Keratinocyte (primary cell): ENCODE measurements around the gene NRP2. TPM values are rescaled to one million over a fixed set of nuclear protein-coding genes. Genes with fewer than 3 reads are reported as not detected.

Source experiments
- DNase-seq: peaks from one replicate; pipeline ENCODE4 v3.0.0-alpha.2; 2011; ENCODE audit warnings: low read depth, missing footprints, low spot score
- FAIRE-seq: peaks from 2 replicates; lab custom pipeline; 2011; peaks lifted over from hg19 to GRCh38; lab: Jason Lieb, UNC
- H2AFZ ChIP-seq: 2 replicates; pipeline ENCODE4 v1.6.0; 2012; ENCODE audit warnings: low read length, control low read depth, inconsistent platforms; ENCODE audit not compliant: control insufficient read depth
- H3K27ac ChIP-seq: 2 replicates; pipeline ENCODE4 v1.5.1; 2011; ENCODE audit warnings: low read length; ENCODE audit not compliant: control insufficient read depth, insufficient read depth
- H3K27me3 ChIP-seq: 3 replicates; pipeline ENCODE4 v1.6.0; 2011; ENCODE audit warnings: low read length; ENCODE audit not compliant: control insufficient read depth, insufficient read depth; ENCODE audit errors: extremely low read depth
- H3K36me3 ChIP-seq, 2 experiments: 2 replicates in 1 of 2; 3 replicates in 1 of 2; pipeline ENCODE4 v1.5.1; 2011; ENCODE audit warnings: low read length in 2 of 2, mild to moderate bottlenecking in 1 of 2; ENCODE audit not compliant: control insufficient read depth in 2 of 2, insufficient read depth in 2 of 2; ENCODE audit errors: extremely low read depth in 1 of 2
- H3K4me1 ChIP-seq: 3 replicates; pipeline ENCODE4 v1.5.1; 2011; ENCODE audit warnings: low read length; ENCODE audit not compliant: control insufficient read depth, insufficient read depth; ENCODE audit errors: extremely low read depth
- H3K4me2 ChIP-seq: 3 replicates; pipeline ENCODE4 v1.6.0; 2011; ENCODE audit warnings: low read depth, low read length; ENCODE audit not compliant: control insufficient read depth, insufficient read depth; ENCODE audit errors: extremely low read depth
- H3K4me3 ChIP-seq, 3 experiments: fragments of 200-600 bp in 1 of 3; sonication (generic) in 1 of 3; 2 replicates in 2 of 3; 3 replicates in 1 of 3; pipeline ENCODE4 v1.5.1; 2011 to 2016; ENCODE audit warnings: low read length in 3 of 3, mild to moderate bottlenecking in 3 of 3, control low read depth in 2 of 3, inconsistent platforms in 1 of 3, low read depth in 1 of 3, mixed read lengths in 1 of 3, mixed run types in 1 of 3, moderate library complexity in 1 of 3; ENCODE audit not compliant: control insufficient read depth in 2 of 3, insufficient read depth in 2 of 3; ENCODE audit errors: extremely low read depth in 1 of 3
- H3K79me2 ChIP-seq: 2 replicates; pipeline ENCODE4 v1.6.0; 2012; ENCODE audit warnings: low read length; ENCODE audit not compliant: control insufficient read depth, insufficient read depth
- H3K9ac ChIP-seq: 3 replicates; pipeline ENCODE4 v1.6.0; 2011; ENCODE audit warnings: low read length; ENCODE audit not compliant: control insufficient read depth, insufficient read depth; ENCODE audit errors: extremely low read depth
- H3K9me1 ChIP-seq: 3 replicates; pipeline ENCODE4 v1.6.0; 2011; ENCODE audit warnings: low read length; ENCODE audit not compliant: control insufficient read depth, insufficient read depth; ENCODE audit errors: extremely low read depth
- H3K9me3 ChIP-seq: 2 replicates; pipeline ENCODE4 v1.5.1; 2012; ENCODE audit warnings: low read depth, low read length; ENCODE audit not compliant: control insufficient read depth
- H4K20me1 ChIP-seq: 3 replicates; pipeline ENCODE4 v1.6.0; 2011; ENCODE audit warnings: low read length; ENCODE audit not compliant: control insufficient read depth, insufficient read depth; ENCODE audit errors: extremely low read depth
- EZH2 ChIP-seq: IDR thresholded peaks from one replicate; pipeline ENCODE4 v1.6.1; 2012; ENCODE audit warnings: inconsistent platforms, mild to moderate bottlenecking, low read length, moderate library complexity
- dilution Hi-C: fragments of 300-500 bp; cut with MboI; formaldehyde crosslinking; loops from one replicate; pipeline ENCODE4 v1.7.0; 2020; ENCODE audit warnings: low sequenced_read_pairs; ENCODE audit not compliant: extremely low pct_ligation_motif_present
- polyA minus RNA-seq, 3 experiments: library from RNA; depleted of rRNA, polyadenylated mRNA; stranded (reverse); fragments of >200 nt; gene quantifications; 1 replicate in 1 of 3; 2 replicates in 1 of 3; 3 replicates in 1 of 3; pipeline ENCODE4 v1.2.3, GENCODE V29; 2011
- polyA plus RNA-seq, 5 experiments: library from polyadenylated mRNA; depleted of rRNA in 3 of 5; stranded (reverse) in 3 of 5; stranded (forward) in 1 of 5; unstranded in 1 of 5; fragments of >200 nt; gene quantifications; 1 replicate in 1 of 5; 2 replicates in 3 of 5; 3 replicates in 1 of 5; pipeline versions ENCODE4 v1.2.1 to v1.2.3, GENCODE V29; 2011 to 2012; ENCODE audit warnings: missing spikeins in 2 of 5, low read depth in 1 of 5, low replicate concordance in 1 of 5
- TF ChIP-seq, protein P1 (sequence below), 3 experiments: IDR thresholded peaks in 1 of 3; conservative IDR thresholded peaks in 1 of 3; optimal IDR thresholded peaks in 1 of 3; 2 replicates in 2 of 3; 3 replicates in 1 of 3; pipeline versions ENCODE3 to v1.5.1; 2011; ENCODE audit warnings: low read length in 3 of 3, mild to moderate bottlenecking in 3 of 3, moderate library complexity in 2 of 3, control low read depth in 1 of 3, inconsistent platforms in 1 of 3; ENCODE audit not compliant: insufficient read depth in 2 of 3; ENCODE audit errors: extremely low read depth in 1 of 3

The NRP2 gene
- 9.1 to 20.6 TPM (median 20.6 TPM) in 3 replicates for polyA plus RNA-seq
- polyA plus RNA-seq (2011; ENCODE audit: low read depth), result 19.9 TPM
- 4.6 and 8.2 TPM in 2 replicates for polyA plus RNA-seq (2011; cell fraction: cytosol; rRNA removed)
- 30.5 and 32.6 TPM in 2 replicates for polyA plus RNA-seq (2011; cell fraction: nucleus; rRNA removed)
- polyA plus RNA-seq (2012; ENCODE audit: low replicate concordance), result 14.4 and 18.2 TPM in 2 replicates
- 21.0 to 56.7 TPM (median 47.5 TPM) in 3 replicates for polyA minus RNA-seq
- 8.6 TPM for polyA minus RNA-seq (2011; cell fraction: cytosol; rRNA and poly(A)+ RNA removed)
- 30.6 and 49.4 TPM in 2 replicates for polyA minus RNA-seq (2011; cell fraction: nucleus; rRNA and poly(A)+ RNA removed)

DNA sequence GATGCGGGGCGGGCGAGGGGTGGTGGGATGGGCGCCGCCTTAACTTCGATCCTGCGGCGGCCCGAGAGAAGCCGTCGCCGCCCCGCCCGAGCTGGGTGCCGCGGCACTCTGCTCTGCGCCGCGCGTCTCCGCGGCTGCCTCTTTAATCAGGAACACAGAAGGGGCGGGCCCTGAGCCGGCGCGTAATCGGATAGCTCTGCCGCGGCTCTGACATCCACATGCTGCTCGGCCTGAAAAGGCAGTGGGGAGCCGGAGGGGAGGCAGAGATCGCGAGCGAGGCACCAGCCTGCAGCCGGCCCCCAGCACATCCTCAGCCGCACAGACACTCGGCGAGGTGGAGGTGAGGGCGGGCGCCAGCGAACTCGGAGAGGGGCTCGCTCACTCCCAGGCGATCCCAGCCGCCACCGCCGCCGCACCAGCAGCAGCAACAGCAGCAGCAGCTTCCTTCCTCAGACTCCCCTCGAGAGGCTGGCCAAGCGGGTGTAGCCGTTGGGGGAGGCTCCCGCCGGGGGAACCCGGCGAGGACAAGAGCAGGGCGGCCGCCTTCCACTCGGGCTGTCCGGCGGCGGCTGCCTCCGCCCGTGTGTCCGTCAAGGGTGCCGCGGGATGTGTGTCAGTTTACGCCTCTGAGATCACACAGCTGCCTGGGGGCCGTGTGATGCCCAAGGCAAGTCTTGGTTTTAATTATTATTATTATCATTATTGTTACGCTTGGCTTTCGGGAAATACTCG lies at the start of gene NRP2:
TSS of gene NRP2 (plus strand) at position 263 of the 732 bp plus-strand sequence. CDS start 790 bp downstream, outside the sequence.
- Histone ChIP-seq H3K9ac (peak within 1 kb of the TSS; percentile 90), H3K4me1 (peaks cover 61% of the 10 kb centered on the region), H3K27me3 (no peaks in the 10 kb centered on the region), H3K9me1 (no peaks in the 10 kb centered on the region), H3K27ac (peak within 1 kb of the TSS; percentile 80), H3K79me2 (peaks cover 44% of the 10 kb centered on the region), H3K4me2 (peak within 1 kb of the TSS; percentile 72), H4K20me1 (no peaks in the 10 kb centered on the region), H3K9me3 (no peaks in the 10 kb centered on the region), H3K36me3 (no peaks in the 10 kb centered on the region), H3K4me3 (peak within 1 kb of the TSS; percentile 72 to 83 (median 76)), H2AFZ (peak within 1 kb of the TSS; percentile 79)
- DNase-seq (no peak), FAIRE-seq (no peak)
- TF ChIP-seq EZH2, result no peak
- TF ChIP-seq, protein P1, sequence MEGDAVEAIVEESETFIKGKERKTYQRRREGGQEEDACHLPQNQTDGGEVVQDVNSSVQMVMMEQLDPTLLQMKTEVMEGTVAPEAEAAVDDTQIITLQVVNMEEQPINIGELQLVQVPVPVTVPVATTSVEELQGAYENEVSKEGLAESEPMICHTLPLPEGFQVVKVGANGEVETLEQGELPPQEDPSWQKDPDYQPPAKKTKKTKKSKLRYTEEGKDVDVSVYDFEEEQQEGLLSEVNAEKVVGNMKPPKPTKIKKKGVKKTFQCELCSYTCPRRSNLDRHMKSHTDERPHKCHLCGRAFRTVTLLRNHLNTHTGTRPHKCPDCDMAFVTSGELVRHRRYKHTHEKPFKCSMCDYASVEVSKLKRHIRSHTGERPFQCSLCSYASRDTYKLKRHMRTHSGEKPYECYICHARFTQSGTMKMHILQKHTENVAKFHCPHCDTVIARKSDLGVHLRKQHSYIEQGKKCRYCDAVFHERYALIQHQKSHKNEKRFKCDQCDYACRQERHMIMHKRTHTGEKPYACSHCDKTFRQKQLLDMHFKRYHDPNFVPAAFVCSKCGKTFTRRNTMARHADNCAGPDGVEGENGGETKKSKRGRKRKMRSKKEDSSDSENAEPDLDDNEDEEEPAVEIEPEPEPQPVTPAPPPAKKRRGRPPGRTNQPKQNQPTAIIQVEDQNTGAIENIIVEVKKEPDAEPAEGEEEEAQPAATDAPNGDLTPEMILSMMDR (optimal IDR thresholded peaks at IDR 0.05 in 1 of 3, IDR thresholded peaks at IDR 0.05 in 1 of 3, conservative IDR thresholded peaks at IDR 0.05 in 1 of 3; ENCODE audit: extremely low read depth in 1 of 3, insufficient read depth in 2 of 3, low read length in 3 of 3), result no peak
- dilution Hi-C loops, result no loop called here

GRCh38 chr2:205633994-205634393 lies 48.3 kb upstream of the NRP2 start:
- no peaks in the 10 kb centered on the region for H3K9me3 ChIP-seq
- dilution Hi-C loops, result no loop called here
- no peaks in the 10 kb centered on the region for H3K36me3 ChIP-seq
- H3K9ac ChIP-seq, result no peak overlapping the region
- no peak for DNase-seq
- H3K4me2 ChIP-seq, result no peak overlapping the region
- H3K27ac ChIP-seq, result no peak overlapping the region
- no peaks in the 10 kb centered on the region for H3K4me1 ChIP-seq
- H4K20me1 ChIP-seq, result no peaks in the 10 kb centered on the region
- no peaks in the 10 kb centered on the region for H3K27me3 ChIP-seq
- no peaks in the 10 kb centered on the region for H3K9me1 ChIP-seq
- no peak for FAIRE-seq
- no peak for TF ChIP-seq EZH2
- TF ChIP-seq, protein P1 (optimal IDR thresholded peaks at IDR 0.05 in 1 of 3, IDR thresholded peaks at IDR 0.05 in 1 of 3, conservative IDR thresholded peaks at IDR 0.05 in 1 of 3; ENCODE audit: extremely low read depth in 1 of 3, insufficient read depth in 2 of 3, low read length in 3 of 3), result no peak
- H2AFZ ChIP-seq, result no peak overlapping the region
- no peaks in the 10 kb centered on the region for H3K79me2 ChIP-seq
- H3K4me3 ChIP-seq, result no peak overlapping the region
